ENCODE data around the gene SCARF1.
A peak's percentile ranks its signal among the peaks of the same experiment; 100 is the strongest.
"Not testable (repeated sequence)": the region's sequence is repeated elsewhere in the genome, so short reads cannot be mapped to it uniquely, and the experiment has no call there.

SCARF1 gene

GRCh38 chr17:1645207-1646171 is at the start of gene SCARF1:
Gene SCARF1 (minus strand): TSS chr17:1645732. CDS start chr17:1645697, 35 bp downstream.
- DNase-seq, result no peak

GRCh38 chr17:1693339-1693738 is 47.8 kb upstream of the SCARF1 start:
- no peak for DNase-seq

GRCh38 chr17:1690544-1691221 is 45.2 kb upstream of the SCARF1 start:
- no peak for DNase-seq

- DNase-seq, result not testable (repeated sequence)
Measured at GRCh38 chr17:1688405-1688804, 42.9 kb upstream of the SCARF1 start.

GRCh38 chr17:1686086-1686485 is 40.6 kb upstream of the SCARF1 start:
- no peak for DNase-seq

- DNase-seq, result peak; percentile 97
Measured at GRCh38 chr17:1684378-1685189, 39.1 kb upstream of the SCARF1 start, which contains the start of gene PRPF8. Gene PRPF8 (minus strand): TSS chr17:1684867. CDS start chr17:1684571, 296 bp downstream.

- DNase-seq, result no peak
Measured at GRCh38 chr17:1683459-1683858, 37.9 kb upstream of the SCARF1 start.

- DNase-seq, result no peak
Measured at GRCh38 chr17:1676401-1676800, 30.9 kb upstream of the SCARF1 start.

GRCh38 chr17:1673041-1673785 is 27.7 kb upstream of the SCARF1 start:
- peak; percentile 55 for DNase-seq

- not testable (repeated sequence) for DNase-seq
Measured at GRCh38 chr17:1663934-1664333, 18.4 kb upstream of the SCARF1 start.

- DNase-seq, result no peak
Measured at GRCh38 chr17:1661045-1661444, 15.5 kb upstream of the SCARF1 start.

- DNase-seq, result no peak
Measured at GRCh38 chr17:1658100-1658499, 12.6 kb upstream of the SCARF1 start.

- DNase-seq, result no peak
Measured at GRCh38 chr17:1653735-1654134, 8.2 kb upstream of the SCARF1 start.

GRCh38 chr17:1652794-1653193 is 7.3 kb upstream of the SCARF1 start:
- not testable (repeated sequence) for DNase-seq

GRCh38 chr17:1651559-1651844 is 6.0 kb upstream of the SCARF1 start:
- DNase-seq, result no peak

GRCh38 chr17:1650731-1651558 is 5.4 kb upstream of the SCARF1 start:
- DNase-seq, result no peak

- DNase-seq, result peak; percentile 48
Measured at GRCh38 chr17:1649844-1650501, 4.4 kb upstream of the SCARF1 start, which contains the start of gene RILP. Gene RILP (minus strand): TSS chr17:1649866. CDS start chr17:1649804, 62 bp downstream.

- peak; percentile 90 for DNase-seq
Measured at GRCh38 chr17:1648963-1649843, 3.7 kb upstream of the SCARF1 start.

- no peak for DNase-seq
Measured at GRCh38 chr17:1648173-1648962, 2.8 kb upstream of the SCARF1 start.

All from stimulated activated naive CD4-positive, alpha-beta T cell treated with Interleukin-2 at 50 U/mL for 16 hours (primary cell).